ENCODE measurements around the gene DYNLT5.

DNA sequence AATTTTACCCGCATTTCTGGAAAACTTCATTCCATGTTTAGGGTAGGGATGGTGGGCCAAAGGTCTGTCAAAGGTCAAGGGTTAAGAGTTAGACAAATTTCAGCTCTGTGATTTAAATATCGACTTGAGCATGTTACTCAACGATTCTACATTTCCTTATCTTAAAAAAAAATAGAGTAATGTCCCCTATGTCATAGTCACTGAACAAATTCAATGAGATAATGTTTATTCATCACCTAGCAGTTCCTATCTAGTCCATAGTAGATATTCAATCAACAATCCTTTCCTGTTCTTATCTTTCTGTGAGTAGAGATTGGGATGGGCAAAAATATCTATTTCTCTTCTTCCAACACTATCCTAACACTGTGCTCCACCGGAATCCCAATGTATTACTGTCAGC lies 1.1 kb upstream of the DYNLT5 start:
- TF ChIP-seq, protein P1, sequence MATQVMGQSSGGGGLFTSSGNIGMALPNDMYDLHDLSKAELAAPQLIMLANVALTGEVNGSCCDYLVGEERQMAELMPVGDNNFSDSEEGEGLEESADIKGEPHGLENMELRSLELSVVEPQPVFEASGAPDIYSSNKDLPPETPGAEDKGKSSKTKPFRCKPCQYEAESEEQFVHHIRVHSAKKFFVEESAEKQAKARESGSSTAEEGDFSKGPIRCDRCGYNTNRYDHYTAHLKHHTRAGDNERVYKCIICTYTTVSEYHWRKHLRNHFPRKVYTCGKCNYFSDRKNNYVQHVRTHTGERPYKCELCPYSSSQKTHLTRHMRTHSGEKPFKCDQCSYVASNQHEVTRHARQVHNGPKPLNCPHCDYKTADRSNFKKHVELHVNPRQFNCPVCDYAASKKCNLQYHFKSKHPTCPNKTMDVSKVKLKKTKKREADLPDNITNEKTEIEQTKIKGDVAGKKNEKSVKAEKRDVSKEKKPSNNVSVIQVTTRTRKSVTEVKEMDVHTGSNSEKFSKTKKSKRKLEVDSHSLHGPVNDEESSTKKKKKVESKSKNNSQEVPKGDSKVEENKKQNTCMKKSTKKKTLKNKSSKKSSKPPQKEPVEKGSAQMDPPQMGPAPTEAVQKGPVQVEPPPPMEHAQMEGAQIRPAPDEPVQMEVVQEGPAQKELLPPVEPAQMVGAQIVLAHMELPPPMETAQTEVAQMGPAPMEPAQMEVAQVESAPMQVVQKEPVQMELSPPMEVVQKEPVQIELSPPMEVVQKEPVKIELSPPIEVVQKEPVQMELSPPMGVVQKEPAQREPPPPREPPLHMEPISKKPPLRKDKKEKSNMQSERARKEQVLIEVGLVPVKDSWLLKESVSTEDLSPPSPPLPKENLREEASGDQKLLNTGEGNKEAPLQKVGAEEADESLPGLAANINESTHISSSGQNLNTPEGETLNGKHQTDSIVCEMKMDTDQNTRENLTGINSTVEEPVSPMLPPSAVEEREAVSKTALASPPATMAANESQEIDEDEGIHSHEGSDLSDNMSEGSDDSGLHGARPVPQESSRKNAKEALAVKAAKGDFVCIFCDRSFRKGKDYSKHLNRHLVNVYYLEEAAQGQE (IDR thresholded peaks at IDR 0.05; ENCODE audit: low read depth) = no peak
- TF ChIP-seq EZH2 (IDR thresholded peaks at IDR 0.05) (no peak), CTCF (IDR thresholded peaks at IDR 0.05 in 2 of 3, conservative IDR thresholded peaks at IDR 0.05 in 1 of 3; ENCODE audit: borderline replicate concordance in 1 of 3, insufficient read depth in 1 of 3, low read depth in 2 of 3, low read length in 2 of 3) (no peak)

Measured in HCT116 (cell line).